Measurements from ENCODE around the gene SNRPE.

DNA sequence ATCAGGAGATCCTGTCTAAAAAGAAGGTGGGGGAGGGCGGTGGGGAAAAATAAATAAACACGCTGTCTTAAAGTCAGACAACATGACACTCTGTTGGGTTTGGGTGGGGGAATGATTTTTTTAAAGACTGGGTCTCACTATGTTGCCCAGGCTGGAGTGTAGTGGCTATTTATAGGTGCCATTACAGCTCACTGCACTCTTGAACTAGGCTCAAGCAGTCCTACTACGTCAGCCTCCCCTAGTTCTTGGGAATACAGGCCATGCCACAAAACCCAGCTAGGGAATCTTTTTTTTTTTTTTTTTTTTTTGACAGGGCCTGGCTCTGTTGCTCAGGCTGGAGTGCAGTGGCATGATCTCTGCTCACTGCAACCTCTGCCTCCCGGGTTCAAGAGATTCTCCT lies 2.4 kb upstream of the SNRPE start:
- TF ChIP-seq, protein P1, sequence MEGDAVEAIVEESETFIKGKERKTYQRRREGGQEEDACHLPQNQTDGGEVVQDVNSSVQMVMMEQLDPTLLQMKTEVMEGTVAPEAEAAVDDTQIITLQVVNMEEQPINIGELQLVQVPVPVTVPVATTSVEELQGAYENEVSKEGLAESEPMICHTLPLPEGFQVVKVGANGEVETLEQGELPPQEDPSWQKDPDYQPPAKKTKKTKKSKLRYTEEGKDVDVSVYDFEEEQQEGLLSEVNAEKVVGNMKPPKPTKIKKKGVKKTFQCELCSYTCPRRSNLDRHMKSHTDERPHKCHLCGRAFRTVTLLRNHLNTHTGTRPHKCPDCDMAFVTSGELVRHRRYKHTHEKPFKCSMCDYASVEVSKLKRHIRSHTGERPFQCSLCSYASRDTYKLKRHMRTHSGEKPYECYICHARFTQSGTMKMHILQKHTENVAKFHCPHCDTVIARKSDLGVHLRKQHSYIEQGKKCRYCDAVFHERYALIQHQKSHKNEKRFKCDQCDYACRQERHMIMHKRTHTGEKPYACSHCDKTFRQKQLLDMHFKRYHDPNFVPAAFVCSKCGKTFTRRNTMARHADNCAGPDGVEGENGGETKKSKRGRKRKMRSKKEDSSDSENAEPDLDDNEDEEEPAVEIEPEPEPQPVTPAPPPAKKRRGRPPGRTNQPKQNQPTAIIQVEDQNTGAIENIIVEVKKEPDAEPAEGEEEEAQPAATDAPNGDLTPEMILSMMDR (conservative IDR thresholded peaks at IDR 0.05) = no peak
- TF ChIP-seq ZFX (IDR thresholded peaks at IDR 0.05) = no peak
